Ishikawa (cell line): ENCODE data around the gene CD248.
A peak's percentile ranks its signal among the peaks of the same experiment; 100 is the strongest.

Experiments used
- CEBPB ChIP-seq: IDR thresholded peaks from 2 replicates; pipeline ENCODE4 v1.6.1; 2012
- CREB1 ChIP-seq: IDR thresholded peaks from 2 replicates; pipeline ENCODE4 v1.6.1; 2012; ENCODE audit warnings: low read depth
- EGR1 ChIP-seq: IDR thresholded peaks from 2 replicates; pipeline ENCODE4 v1.6.1; 2012
- EP300 ChIP-seq: IDR thresholded peaks from 2 replicates; pipeline ENCODE4 v1.6.1; 2012; ENCODE audit warnings: borderline replicate concordance
- FOXM1 ChIP-seq: IDR thresholded peaks from 2 replicates; pipeline ENCODE4 v1.6.1; 2012; ENCODE audit warnings: low read depth, borderline replicate concordance
- MAX ChIP-seq: IDR thresholded peaks from 2 replicates; pipeline ENCODE4 v1.6.1; 2012
- NFIC ChIP-seq: IDR thresholded peaks from 2 replicates; pipeline ENCODE4 v1.6.1; 2012
- RAD21 ChIP-seq: IDR thresholded peaks from 2 replicates; pipeline ENCODE4 v1.6.1; 2012; ENCODE audit warnings: low read depth
- REST ChIP-seq: IDR thresholded peaks from 2 replicates; pipeline ENCODE4 v1.6.1; 2012; ENCODE audit warnings: low read depth, mild to moderate bottlenecking
- TAF1 ChIP-seq: IDR thresholded peaks from 2 replicates; pipeline ENCODE4 v1.6.1; 2012; ENCODE audit warnings: low read depth, mild to moderate bottlenecking
- TCF12 ChIP-seq: IDR thresholded peaks from 2 replicates; pipeline ENCODE4 v1.6.1; 2012; ENCODE audit warnings: low read depth
- TEAD4 ChIP-seq: IDR thresholded peaks from 2 replicates; pipeline ENCODE4 v1.6.1; 2012
- USF1 ChIP-seq: IDR thresholded peaks from 2 replicates; pipeline ENCODE4 v1.6.1; 2012
- YY1 ChIP-seq: IDR thresholded peaks from 2 replicates; pipeline ENCODE4 v1.6.1; 2012; ENCODE audit warnings: low read depth
- ZBTB7A ChIP-seq: IDR thresholded peaks from 2 replicates; pipeline ENCODE4 v1.6.1; 2012; ENCODE audit warnings: low read depth

Gene CD248

GRCh38 chr11:66316849-66317251 is at the start of gene CD248:
Gene CD248, minus strand, starts transcription at chr11:66317044. Its CDS starts 17 bp downstream, at chr11:66317027.
- TF ChIP-seq EGR1 (no peak), TEAD4 (no peak), ZBTB7A (no peak), TAF1 (no peak), RAD21 (no peak), YY1 (no peak), EP300 (no peak), REST (no peak), CEBPB (no peak), MAX (no peak), USF1 (no peak), NFIC (no peak), TCF12 (no peak)

- no peak for TF ChIP-seq CREB1
- no peak for TF ChIP-seq YY1
- no peak for TF ChIP-seq EP300
- TF ChIP-seq ZBTB7A = no peak
- TF ChIP-seq EGR1 = no peak
- no peak for TF ChIP-seq USF1
- no peak for TF ChIP-seq FOXM1
- no peak for TF ChIP-seq NFIC
- no peak for TF ChIP-seq REST
- no peak for TF ChIP-seq RAD21
Observed at GRCh38 chr11:66365711-66366619, 49.1 kb upstream of the CD248 start.

- TF ChIP-seq TAF1 (no peak), MAX (no peak), YY1 (no peak), USF1 (no peak), NFIC (no peak), FOXM1 (no peak), TEAD4 (no peak), TCF12 (no peak)
Observed at GRCh38 chr11:66365166-66365565, 48.3 kb upstream of the CD248 start.

GRCh38 chr11:66363805-66364535 is 47.1 kb upstream of the CD248 start:
- TF ChIP-seq EP300 (no peak), TCF12 (no peak), MAX (no peak), TAF1 (no peak), USF1 (no peak), YY1 (0 out of 2 replicates have a peak, but pooled peaks have one; percentile 48), TEAD4 (no peak), NFIC (no peak), FOXM1 (no peak), CEBPB (no peak), ZBTB7A (no peak), REST (no peak), CREB1 (no peak), RAD21 (peak; percentile 43; the same call in 1 of the 2 replicates)
